BE2C (cell line): ENCODE data around the gene TMEM154.

ENCODE experiments used
- DNase-seq: peaks from one replicate; pipeline ENCODE4 v3.0.0-alpha.2; 2020
- H3K27me3 ChIP-seq: fragments of 250-450 bp; sonication (Bioruptor Pico); 2 replicates; pipeline ENCODE4 v1.5.1; 2020; ENCODE audit warnings: mild to moderate bottlenecking
- H3K36me3 ChIP-seq: fragments of 250-450 bp; sonication (Bioruptor Pico); 2 replicates; pipeline ENCODE4 v1.5.1; 2020; ENCODE audit warnings: mild to moderate bottlenecking
- H3K4me1 ChIP-seq: fragments of 250-450 bp; sonication (Bioruptor Pico); 2 replicates; pipeline ENCODE4 v1.5.1; 2020
- H3K4me3 ChIP-seq: 2 replicates; pipeline ENCODE4 v1.5.1; 2011; ENCODE audit warnings: low read depth, low read length
- H3K9me3 ChIP-seq: fragments of 250-450 bp; sonication (Bioruptor Pico); 2 replicates; pipeline ENCODE4 v1.5.1; 2020
- CTCF ChIP-seq: IDR thresholded peaks from 2 replicates; pipeline ENCODE4 v1.5.1; 2012; ENCODE audit warnings: mild to moderate bottlenecking, low read depth, low read length

The TMEM154 gene

GRCh38 chr4:152719801-152720556 is 40.2 kb upstream of the TMEM154 start:
- TF ChIP-seq CTCF, result no peak
- H3K36me3 ChIP-seq, result no peaks in the 10 kb centered on the region
- no peak for DNase-seq
- no peaks in the 10 kb centered on the region for H3K27me3 ChIP-seq
- H3K4me1 ChIP-seq, result no peaks in the 10 kb centered on the region
- no peak overlapping the region for H3K4me3 ChIP-seq
- no peaks in the 10 kb centered on the region for H3K9me3 ChIP-seq

GRCh38 chr4:152719291-152719690 is 39.5 kb upstream of the TMEM154 start:
- no peak for DNase-seq
- H3K4me3 ChIP-seq, result no peak overlapping the region
- H3K27me3 ChIP-seq, result no peaks in the 10 kb centered on the region
- H3K4me1 ChIP-seq, result no peaks in the 10 kb centered on the region
- no peaks in the 10 kb centered on the region for H3K36me3 ChIP-seq
- H3K9me3 ChIP-seq, result no peaks in the 10 kb centered on the region
- no peak for TF ChIP-seq CTCF

- Histone ChIP-seq H3K4me1 (no peaks in the 10 kb centered on the region), H3K27me3 (no peaks in the 10 kb centered on the region), H3K4me3 (no peak overlapping the region), H3K36me3 (no peaks in the 10 kb centered on the region), H3K9me3 (no peaks in the 10 kb centered on the region)
- DNase-seq, result no peak
- TF ChIP-seq CTCF, result no peak
Measured at GRCh38 chr4:152715076-152715475, 35.3 kb upstream of the TMEM154 start.

GRCh38 chr4:152713951-152714705 is 34.3 kb upstream of the TMEM154 start:
- Histone ChIP-seq H3K36me3 (no peaks in the 10 kb centered on the region), H3K27me3 (no peaks in the 10 kb centered on the region), H3K4me1 (no peaks in the 10 kb centered on the region), H3K9me3 (no peaks in the 10 kb centered on the region), H3K4me3 (no peak overlapping the region)
- no peak for DNase-seq
- no peak for TF ChIP-seq CTCF

- DNase-seq, result no peak
- H3K4me3 ChIP-seq, result no peak overlapping the region
Measured at GRCh38 chr4:152709675-152710438, 30.1 kb upstream of the TMEM154 start.

More at GRCh38 chr4:152709675-152710438, 30.1 kb upstream of the TMEM154 start:
- no peaks in the 10 kb centered on the region for H3K36me3 ChIP-seq
- TF ChIP-seq CTCF, result no peak
- H3K27me3 ChIP-seq, result no peaks in the 10 kb centered on the region
- no peaks in the 10 kb centered on the region; the same call in 1 of the 2 replicates for H3K9me3 ChIP-seq
- H3K4me1 ChIP-seq, result no peaks in the 10 kb centered on the region
